ENCODE data around the gene JHY. TPM values are rescaled to one million over a fixed set of nuclear protein-coding genes. Genes with fewer than 3 reads are reported as not detected.

JHY gene
- total RNA-seq, 2 donors from 2014 or later = 2.3 TPM

DNA sequence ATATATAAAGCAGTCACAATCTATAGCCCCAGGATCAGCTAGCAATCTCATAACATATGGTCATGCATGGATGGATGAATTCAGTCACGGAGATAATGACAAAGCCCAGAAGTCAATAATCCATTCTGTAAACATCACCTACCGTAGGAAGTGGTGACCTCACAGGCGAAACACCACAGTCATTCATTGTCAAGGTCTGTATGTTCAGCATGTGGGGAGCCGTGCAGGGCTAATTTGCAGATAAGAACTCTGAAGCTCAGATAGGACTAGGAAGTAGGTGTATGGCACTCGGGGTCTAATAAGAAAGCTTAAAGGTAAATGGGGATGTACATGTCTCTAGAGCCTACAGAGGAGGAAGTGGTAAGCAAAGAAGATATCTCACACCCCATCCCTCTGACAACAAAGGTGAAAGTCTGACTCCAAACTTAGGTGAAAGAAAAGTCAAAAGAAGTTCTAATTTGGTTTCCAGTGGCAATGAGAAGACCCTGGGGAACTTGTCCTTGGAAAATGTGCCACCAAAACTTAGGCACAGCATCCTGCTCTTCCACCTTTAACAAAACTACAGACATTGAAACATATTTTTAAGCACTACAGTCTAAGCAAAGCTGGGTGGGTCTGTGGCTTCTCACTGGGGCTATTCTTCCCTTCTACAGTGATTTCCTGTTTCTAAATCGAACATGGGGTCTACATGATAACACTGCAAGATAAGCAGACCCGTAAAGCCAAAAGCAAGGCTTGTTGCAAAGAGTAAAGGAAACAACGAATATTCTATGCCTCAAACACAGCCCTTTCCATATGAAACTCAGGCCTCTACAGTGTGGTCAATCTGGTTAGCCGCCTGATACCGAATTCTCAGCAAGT, 39.0 kb upstream of the JHY start:
- 31 to 41% methylated on average over 10 of the region's 10 CpGs for WGBS, 2 donors
- ATAC-seq = no peak
- DNase-seq = peak in 1 of 4 donors; percentile 12
- H3K36me3 ChIP-seq (replicated peaks in 1 of 2; ENCODE audit: insufficient read depth in 1 of 2, low read depth in 2 of 2) = no peaks in the 10 kb centered on the region
- no peak overlapping the region for H3K4me3 ChIP-seq
- no peak for TF ChIP-seq POLR2A (IDR thresholded peaks at IDR 0.05)
- TF ChIP-seq, protein P1, sequence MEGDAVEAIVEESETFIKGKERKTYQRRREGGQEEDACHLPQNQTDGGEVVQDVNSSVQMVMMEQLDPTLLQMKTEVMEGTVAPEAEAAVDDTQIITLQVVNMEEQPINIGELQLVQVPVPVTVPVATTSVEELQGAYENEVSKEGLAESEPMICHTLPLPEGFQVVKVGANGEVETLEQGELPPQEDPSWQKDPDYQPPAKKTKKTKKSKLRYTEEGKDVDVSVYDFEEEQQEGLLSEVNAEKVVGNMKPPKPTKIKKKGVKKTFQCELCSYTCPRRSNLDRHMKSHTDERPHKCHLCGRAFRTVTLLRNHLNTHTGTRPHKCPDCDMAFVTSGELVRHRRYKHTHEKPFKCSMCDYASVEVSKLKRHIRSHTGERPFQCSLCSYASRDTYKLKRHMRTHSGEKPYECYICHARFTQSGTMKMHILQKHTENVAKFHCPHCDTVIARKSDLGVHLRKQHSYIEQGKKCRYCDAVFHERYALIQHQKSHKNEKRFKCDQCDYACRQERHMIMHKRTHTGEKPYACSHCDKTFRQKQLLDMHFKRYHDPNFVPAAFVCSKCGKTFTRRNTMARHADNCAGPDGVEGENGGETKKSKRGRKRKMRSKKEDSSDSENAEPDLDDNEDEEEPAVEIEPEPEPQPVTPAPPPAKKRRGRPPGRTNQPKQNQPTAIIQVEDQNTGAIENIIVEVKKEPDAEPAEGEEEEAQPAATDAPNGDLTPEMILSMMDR (IDR thresholded peaks at IDR 0.05) = no peak
- no peaks in the 10 kb centered on the region for H3K9me3 ChIP-seq
- H3K27me3 ChIP-seq = no peaks in the 10 kb centered on the region
- no peak overlapping the region for H3K27ac ChIP-seq
- no peaks in the 10 kb centered on the region for H3K4me1 ChIP-seq
- intact Hi-C loops (cut with DNase I) = no loop called here

- 27 to 61% methylated on average over 1 of the region's 1 CpG for WGBS, 2 donors
- no peak for ATAC-seq
- Histone ChIP-seq H3K27ac (no peak overlapping the region), H3K9me3 (no peaks in the 10 kb centered on the region), H3K36me3 (replicated peaks in 1 of 2; ENCODE audit: insufficient read depth in 1 of 2, low read depth in 2 of 2) (no peaks in the 10 kb centered on the region), H3K27me3 (no peaks in the 10 kb centered on the region), H3K4me3 (no peak overlapping the region), H3K4me1 (no peaks in the 10 kb centered on the region)
- no peak for TF ChIP-seq POLR2A (IDR thresholded peaks at IDR 0.05)
- TF ChIP-seq, protein P1 (IDR thresholded peaks at IDR 0.05) = no peak
- intact Hi-C loops (cut with DNase I) = no loop called here
- no peak for DNase-seq
Measured at GRCh38 chr11:122847466-122847865, 35.1 kb upstream of the JHY start.

DNA sequence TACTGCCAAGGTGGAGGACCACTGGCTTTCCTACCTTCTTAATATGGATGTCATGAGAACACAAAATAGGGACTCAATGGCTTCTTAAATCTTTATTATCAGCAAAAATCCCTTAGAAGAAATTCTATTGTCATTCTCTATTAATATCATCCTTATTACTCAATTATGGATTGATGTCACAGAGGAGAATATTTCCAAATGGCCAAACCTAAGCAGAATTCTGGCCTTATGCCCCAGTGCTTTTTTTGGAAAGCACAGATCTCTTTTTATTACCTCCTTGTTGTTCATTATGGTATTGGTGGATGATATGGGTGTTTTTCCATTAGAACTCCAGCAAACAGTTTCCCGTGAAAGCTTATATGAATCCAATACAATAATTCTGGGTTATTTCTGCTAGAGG, 34.4 kb upstream of the JHY start:
- Histone ChIP-seq H3K27me3 (no peaks in the 10 kb centered on the region), H3K4me1 (no peaks in the 10 kb centered on the region), H3K36me3 (replicated peaks in 1 of 2; ENCODE audit: insufficient read depth in 1 of 2, low read depth in 2 of 2) (no peaks in the 10 kb centered on the region), H3K9me3 (no peaks in the 10 kb centered on the region), H3K4me3 (no peak overlapping the region), H3K27ac (no peak overlapping the region)
- DNase-seq (no peak), ATAC-seq (no peak)
- intact Hi-C loops (cut with DNase I) = no loop called here
- TF ChIP-seq POLR2A (IDR thresholded peaks at IDR 0.05) = no peak
- WGBS, 2 donors = 81 to 86% methylated on average over 1 of the region's 1 CpG

GRCh38 chr11:122850076-122850631, 32.4 kb upstream of the JHY start:
- Histone ChIP-seq H3K9me3 (no peaks in the 10 kb centered on the region), H3K27ac (no peak overlapping the region), H3K4me3 (no peak overlapping the region), H3K4me1 (no peaks in the 10 kb centered on the region), H3K27me3 (no peaks in the 10 kb centered on the region), H3K36me3 (replicated peaks in 1 of 2; ENCODE audit: insufficient read depth in 1 of 2, low read depth in 2 of 2) (no peaks in the 10 kb centered on the region)
- TF ChIP-seq, protein P1 (IDR thresholded peaks at IDR 0.05) = no peak
- TF ChIP-seq POLR2A (IDR thresholded peaks at IDR 0.05) = no peak
- intact Hi-C loops (cut with DNase I) = loop anchor here (10.0 kb wide), 1 partner anchor 55 kb away; no protein-coding TSS in a partner anchor
- DNase-seq (no peak), ATAC-seq (no peak)
- WGBS, 2 donors = 51 to 57% methylated on average over 7 of the region's 7 CpGs

DNA sequence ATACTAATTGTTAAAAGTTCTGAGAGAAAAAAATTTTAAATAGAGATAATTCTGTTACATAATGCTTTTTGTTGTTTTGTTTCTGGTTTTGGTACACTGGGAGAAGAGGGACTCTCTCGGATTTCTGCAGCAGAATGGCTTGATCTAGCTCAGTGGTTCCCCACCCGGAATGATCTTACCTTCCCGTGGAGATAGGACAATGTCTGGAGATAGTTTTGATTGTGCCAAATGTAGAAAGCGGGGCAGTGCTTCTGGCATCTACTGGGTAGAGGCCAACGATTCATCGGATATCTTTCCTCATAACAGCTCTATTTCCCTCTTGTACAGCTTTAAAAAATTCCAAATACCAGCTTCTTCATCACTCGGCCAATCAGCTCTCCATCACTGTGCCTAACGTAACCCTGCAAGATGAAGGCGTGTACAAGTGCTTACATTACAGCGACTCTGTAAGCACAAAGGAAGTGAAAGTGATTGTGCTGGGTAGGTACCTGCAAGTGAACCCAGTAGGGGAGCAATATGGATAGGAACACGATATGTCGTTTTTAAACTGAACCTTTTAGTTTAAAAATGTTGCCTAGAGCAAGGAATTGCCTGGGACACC, 31.1 kb upstream of the JHY start:
- 59% methylated on average over 12 of the region's 12 CpGs for WGBS, 2 donors
- no peak overlapping the region for H3K4me3 ChIP-seq

More for the DNA sequence above, 31.1 kb upstream of the JHY start:
- no peak for ATAC-seq
- intact Hi-C loops (cut with DNase I) = loop anchor here (10.0 kb wide), 1 partner anchor 57 kb away; no protein-coding TSS in a partner anchor
- no peaks in the 10 kb centered on the region for H3K4me1 ChIP-seq
- no peak for TF ChIP-seq POLR2A (IDR thresholded peaks at IDR 0.05)
- TF ChIP-seq, protein P1 (IDR thresholded peaks at IDR 0.05) = no peak
- H3K9me3 ChIP-seq = no peaks in the 10 kb centered on the region
- H3K36me3 ChIP-seq (replicated peaks in 1 of 2; ENCODE audit: insufficient read depth in 1 of 2, low read depth in 2 of 2) = no peaks in the 10 kb centered on the region
- H3K27me3 ChIP-seq = no peaks in the 10 kb centered on the region
- H3K27ac ChIP-seq = no peak overlapping the region
- no peak for DNase-seq
